GM18508 (cell line): ENCODE measurements around the gene MRC2.

Experiments used
- ATAC-seq: cut with Tn5 transposase; IDR thresholded peaks from one replicate; pipeline ENCODE4 v1.9.1; 2021; ENCODE audit warnings: moderate number of reproducible peaks; ENCODE audit not compliant: insufficient read depth, unreplicated experiment

Gene MRC2

GRCh38 chr17:62739645-62740388 lies 112.3 kb downstream of the MRC2 start:
- ATAC-seq, result no peak

GRCh38 chr17:62741290-62741689 lies 113.8 kb downstream of the MRC2 start:
- ATAC-seq, result no peak
